GM23338 (cell line): ENCODE results near the gene BMP5. TPM values are rescaled to one million over a fixed set of nuclear protein-coding genes. Genes with fewer than 3 reads are reported as not detected.

Source experiments
- ATAC-seq: fragments of 200-7000 bp; cut with Tn5 transposase; 3 replicates; pipeline ENCODE4 v1.9.1; 2020
- DNase-seq: peaks from one replicate; pipeline ENCODE4 v3.0.0-alpha.2; 2015; ENCODE audit warnings: low spot score
- H2AFZ ChIP-seq: fragments of 200-600 bp; sonication (generic); 2 replicates; pipeline ENCODE4 v1.8.0; 2016; ENCODE audit warnings: antibody characterized with exemption, mild to moderate bottlenecking, moderate library complexity
- H3F3A ChIP-seq: fragments of 200-600 bp; sonication (generic); replicated peaks from 2 replicates; pipeline ENCODE4 v1.8.0; 2017; ENCODE audit warnings: antibody characterized with exemption, mixed run types, low read depth
- H3K27ac ChIP-seq: fragments of 200-600 bp; sonication (generic); 2 replicates; pipeline ENCODE4 v1.6.1; 2016; ENCODE audit warnings: low read depth
- H3K27me3 ChIP-seq: fragments of 200-600 bp; sonication (generic); 2 replicates; pipeline ENCODE4 v1.8.0; 2016; ENCODE audit warnings: mild to moderate bottlenecking, mixed run types, moderate library complexity; ENCODE audit not compliant: insufficient read depth
- H3K36me3 ChIP-seq: fragments of 200-600 bp; sonication (generic); 2 replicates; pipeline ENCODE4 v1.8.0; 2016; ENCODE audit warnings: mild to moderate bottlenecking; ENCODE audit not compliant: insufficient read depth
- H3K4me1 ChIP-seq: fragments of 200-600 bp; sonication (generic); 2 replicates; pipeline ENCODE4 v1.8.0; 2016; ENCODE audit warnings: mild to moderate bottlenecking, moderate library complexity; ENCODE audit not compliant: insufficient read depth
- H3K4me2 ChIP-seq: fragments of 200-600 bp; sonication (generic); 2 replicates; pipeline ENCODE4 v1.7.1; 2017; ENCODE audit warnings: mixed run types
- H3K4me3 ChIP-seq: fragments of 200-600 bp; sonication (generic); 2 replicates; pipeline ENCODE4 v1.6.1; 2016; ENCODE audit warnings: mixed run types
- H3K79me2 ChIP-seq: fragments of 200-600 bp; sonication (generic); replicated peaks from 2 replicates; pipeline ENCODE4 v1.8.0; 2017; ENCODE audit warnings: mild to moderate bottlenecking; ENCODE audit not compliant: insufficient read depth
- H3K9me2 ChIP-seq: fragments of 200-600 bp; sonication (generic); 2 replicates; pipeline ENCODE4 v1.8.0; 2017; ENCODE audit not compliant: insufficient read depth
- H4K20me1 ChIP-seq: fragments of 200-600 bp; sonication (generic); replicated peaks from 2 replicates; pipeline ENCODE4 v1.8.0; 2017; ENCODE audit warnings: mild to moderate bottlenecking; ENCODE audit not compliant: insufficient read depth
- H3K27ac Mint-ChIP-seq: 2 replicates; pipeline ENCODE4 v1.8.0; 2020; ENCODE audit warnings: inconsistent platforms, mild to moderate bottlenecking, moderate library complexity, mixed read lengths
- H3K27me3 Mint-ChIP-seq: 3 replicates; pipeline ENCODE4 v1.8.0; 2022; ENCODE audit warnings: low read depth, mild to moderate bottlenecking, moderate library complexity, mixed read lengths, inconsistent platforms; ENCODE audit not compliant: insufficient read depth, poor library complexity
- H3K36me3 Mint-ChIP-seq: 3 replicates; pipeline ENCODE4 v1.8.0; 2021; ENCODE audit warnings: low read depth, mild to moderate bottlenecking, inconsistent platforms, moderate library complexity, mixed read lengths
- H3K4me1 Mint-ChIP-seq: 3 replicates; pipeline ENCODE4 v1.8.0; 2020; ENCODE audit warnings: mild to moderate bottlenecking, inconsistent platforms, mixed read lengths
- H3K4me3 Mint-ChIP-seq: 3 replicates; pipeline ENCODE4 v1.8.0; 2021; ENCODE audit warnings: moderate library complexity, mild to moderate bottlenecking, inconsistent platforms, mixed read lengths
- H3K9me3 Mint-ChIP-seq: 3 replicates; pipeline ENCODE4 v1.8.0; 2020; ENCODE audit warnings: moderate library complexity, mild to moderate bottlenecking, inconsistent platforms, mixed read lengths
- CREB1 ChIP-seq: fragments of 250-450 bp; sonication (Bioruptor Pico); IDR thresholded peaks from 2 replicates; pipeline ENCODE4 v1.5.0; 2020; ENCODE audit warnings: low read depth, mild to moderate bottlenecking, moderate library complexity
- CTCF ChIP-seq, 2 experiments: fragments of 200-600 bp in 1 of 2; sonication (generic) in 1 of 2; conservative IDR thresholded peaks; 2 replicates each; pipeline versions ENCODE4 v1.5.1 to v1.6.1; 2016 to 2017; ENCODE audit warnings: antibody characterized with exemption in 2 of 2, low read depth in 2 of 2, mild to moderate bottlenecking in 2 of 2, moderate library complexity in 1 of 2
- EZH2 ChIP-seq: fragments of 200-600 bp; sonication (generic); IDR thresholded peaks from one replicate; pipeline ENCODE4 v1.8.0; 2017; ENCODE audit warnings: antibody characterized with exemption, mild to moderate bottlenecking, low read depth; ENCODE audit not compliant: unreplicated experiment
- EZH2phosphoT487 ChIP-seq: fragments of 200-600 bp; sonication (generic); IDR thresholded peaks from one replicate; pipeline ENCODE4 v1.8.1; 2018; ENCODE audit warnings: antibody characterized with exemption; ENCODE audit not compliant: unreplicated experiment
- NANOG ChIP-seq: IDR thresholded peaks from 2 replicates; pipeline ENCODE4 v1.6.1; 2016; ENCODE audit warnings: antibody characterized with exemption, borderline replicate concordance
- STAT1 ChIP-seq: IDR thresholded peaks from one replicate; pipeline ENCODE4 v1.6.1; 2016; ENCODE audit warnings: antibody characterized with exemption; ENCODE audit not compliant: unreplicated experiment
- ZNF331 ChIP-seq: fragments of 250-450 bp; sonication (Bioruptor Pico); IDR thresholded peaks from 2 replicates; pipeline ENCODE4 v1.5.0; 2020; ENCODE audit warnings: low read depth, mild to moderate bottlenecking, moderate library complexity
- ZNF462 ChIP-seq: fragments of 250-450 bp; sonication (Bioruptor Pico); IDR thresholded peaks from 2 replicates; pipeline ENCODE4 v1.5.0; 2020; ENCODE audit warnings: mild to moderate bottlenecking, moderate library complexity
- polyA plus RNA-seq: library from polyadenylated mRNA; unstranded; fragments of >200 nt; fragmentation: Nextera tagmentation; extraction: Ambion mirVana; gene quantifications from 2 replicates; pipeline ENCODE4 v1.2.1, GENCODE V29; 2016
- total RNA-seq: library from RNA; depleted of rRNA; stranded (reverse); fragments of >200 nt; shearing (Covaris generic); gene quantifications from 2 replicates; pipeline ENCODE4 v1.2.3, GENCODE V29; 2014

Gene BMP5
- total and polyA plus RNA-seq, 2 experiments from 2014 or later = 0.06 to 0.07 TPM

- TF ChIP-seq ZNF462 (CRISPR knock-in tag) (no peak), CTCF (conservative IDR thresholded peaks at IDR 0.05; ENCODE audit: low read depth in 2 of 2) (no peak), STAT1 (no peak), NANOG (no peak), ZNF331 (no peak), EZH2phosphoT487 (no peak)
Measured at GRCh38 chr6:55812509-55812908, 62.9 kb downstream of the BMP5 start (continued).

DNA sequence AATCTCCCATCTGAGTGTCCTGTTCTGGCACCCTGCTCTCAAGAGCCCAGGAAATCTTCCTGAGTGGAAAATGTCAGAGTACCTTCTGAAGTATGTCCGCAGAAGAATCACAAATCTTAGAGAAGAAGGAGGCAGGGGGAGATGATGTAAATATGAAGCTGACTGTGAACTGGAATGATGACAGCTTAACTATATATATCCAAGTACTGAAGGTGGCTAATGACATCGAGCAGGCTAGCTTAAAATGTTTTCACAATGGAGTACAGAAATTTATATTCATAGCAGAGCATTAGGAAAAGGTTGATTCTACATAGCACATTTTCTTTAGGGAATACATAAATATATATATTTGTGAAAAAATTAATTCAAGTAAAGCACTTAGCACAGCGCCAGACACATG is 64.3 kb downstream of the BMP5 start:
- TF ChIP-seq CREB1 (CRISPR knock-in tag) (no peak), ZNF462 (CRISPR knock-in tag) (no peak), EZH2 (no peak)
- H3K36me3 Mint-ChIP-seq = no peaks in the 10 kb centered on the region; the same call in 2 of the 3 replicates
- H3K27ac Mint-ChIP-seq = no peak overlapping the region
- Histone ChIP-seq H4K20me1 (no peaks in the 10 kb centered on the region), H2AFZ (no peak overlapping the region), H3K36me3 (no peaks in the 10 kb centered on the region), H3K27me3 (no peaks in the 10 kb centered on the region), H3K9me2 (0 out of 2 replicates have a peak, but pooled peaks cover 4% of the 10 kb centered on the region), H3K4me2 (no peak overlapping the region), H3K4me3 (no peak overlapping the region), H3K79me2 (no peaks in the 10 kb centered on the region), H3K4me1 (no peaks in the 10 kb centered on the region), H3F3A (no peaks in the 10 kb centered on the region), H3K27ac (no peak overlapping the region)
- DNase-seq (no peak), ATAC-seq (no peak)
- H3K9me3 Mint-ChIP-seq = no peaks in the 10 kb centered on the region; the same call in 2 of the 3 replicates
- no peak overlapping the region for H3K4me3 Mint-ChIP-seq
- no peaks in the 10 kb centered on the region for H3K4me1 Mint-ChIP-seq
- H3K27me3 Mint-ChIP-seq = no peaks in the 10 kb centered on the region
